Endothelial cell of umbilical vein (primary cell): ENCODE results near the gene NFYA. TPM values are rescaled to one million over a fixed set of nuclear protein-coding genes. Genes with fewer than 3 reads are reported as not detected.

ENCODE experiments used
- BruUV-seq: library from RNA; stranded (reverse); fragments of 400-500 nt; replicated peaks from 2 replicates; lab custom pipeline; 2021; lab: Mats Ljungman, UMichigan
- CTCF ChIA-PET: fragments of 300-600, 350-600 bp; sonication (Branson Sonifier 250); formaldehyde crosslinking; loops from one replicate; lab custom pipeline; 2021; ENCODE audit warnings: antibody characterized with exemption, inconsistent platforms; lab: Charles Lee
- POLR2A ChIA-PET: fragments of 300-600, 350-600 bp; sonication (Branson Sonifier 250); formaldehyde crosslinking; loops from one replicate; lab custom pipeline; 2021; ENCODE audit warnings: antibody characterized with exemption, inconsistent platforms; lab: Charles Lee
- DNase-seq: peaks from one replicate; pipeline ENCODE4 v3.0.0-alpha.2; 2011; ENCODE audit warnings: low read depth, low spot score
- FAIRE-seq: peaks from 2 replicates; lab custom pipeline; 2011; peaks lifted over from hg19 to GRCh38; lab: Jason Lieb, UNC
- H2AFZ ChIP-seq: 2 replicates; pipeline ENCODE4 v1.6.0; 2012; ENCODE audit warnings: low read depth, low read length, control low read depth, inconsistent platforms
- H3K27ac ChIP-seq: 2 replicates; pipeline ENCODE4 v1.5.1; 2011; ENCODE audit warnings: low read depth, mild to moderate bottlenecking, control low read depth, low read length, moderate library complexity; ENCODE audit not compliant: insufficient read depth
- H3K27me3 ChIP-seq, 2 experiments: 2 replicates each; pipeline versions ENCODE4 v1.6.0 to v1.6.1; 2011; ENCODE audit warnings: low read length in 2 of 2, mixed read lengths in 1 of 2; ENCODE audit not compliant: control insufficient read depth in 2 of 2, insufficient read depth in 2 of 2
- H3K36me3 ChIP-seq, 2 experiments: 2 replicates in 1 of 2; 3 replicates in 1 of 2; pipeline ENCODE4 v1.5.1; 2011; ENCODE audit warnings: low read length in 2 of 2, mild to moderate bottlenecking in 1 of 2, moderate library complexity in 1 of 2; ENCODE audit not compliant: control insufficient read depth in 2 of 2, insufficient read depth in 2 of 2; ENCODE audit errors: extremely low read depth in 1 of 2
- H3K4me1 ChIP-seq: 3 replicates; pipeline ENCODE4 v1.5.1; 2011; ENCODE audit warnings: mild to moderate bottlenecking, low read length; ENCODE audit not compliant: control insufficient read depth, insufficient read depth; ENCODE audit errors: extremely low read depth
- H3K4me2 ChIP-seq: 2 replicates; pipeline ENCODE4 v1.6.1; 2011; ENCODE audit warnings: low read length, control low read depth, mixed read lengths; ENCODE audit not compliant: insufficient read depth
- H3K4me3 ChIP-seq, 3 experiments: fragments of 200-600 bp in 1 of 3; sonication (generic), shearing (Covaris generic) in 1 of 3; replicated peaks in 1 of 3; 2 replicates each; pipeline ENCODE4 v1.5.1; 2011 to 2016; ENCODE audit warnings: control low read depth in 3 of 3, low read length in 3 of 3, mild to moderate bottlenecking in 2 of 3, inconsistent platforms in 1 of 3, low read depth in 1 of 3, moderate library complexity in 1 of 3; ENCODE audit not compliant: insufficient read depth in 1 of 3
- H3K79me2 ChIP-seq: 2 replicates; pipeline ENCODE4 v1.6.0; 2012; ENCODE audit warnings: low read length, inconsistent platforms; ENCODE audit not compliant: control insufficient read depth, insufficient read depth
- H3K9ac ChIP-seq: replicated peaks from 2 replicates; pipeline ENCODE3; 2011; ENCODE audit warnings: low read length, control low read depth; ENCODE audit not compliant: insufficient read depth; ENCODE audit errors: extremely low read depth
- H3K9me1 ChIP-seq: replicated peaks from 3 replicates; pipeline ENCODE4 v1.6.0; 2011; ENCODE audit warnings: mild to moderate bottlenecking, low read length; ENCODE audit not compliant: control insufficient read depth, insufficient read depth; ENCODE audit errors: extremely low read depth
- H3K9me3 ChIP-seq: replicated peaks from 2 replicates; pipeline ENCODE4 v1.5.1; 2012; ENCODE audit warnings: low read length, inconsistent platforms; ENCODE audit not compliant: control insufficient read depth, insufficient read depth
- H4K20me1 ChIP-seq: replicated peaks from 2 replicates; pipeline ENCODE3; 2011; ENCODE audit warnings: mild to moderate bottlenecking, low read length; ENCODE audit not compliant: control insufficient read depth, insufficient read depth; ENCODE audit errors: extremely low read depth
- CTCF ChIP-seq, 2 donors: IDR thresholded peaks; 1 replicate in 1 of 2; 2 replicates in 1 of 2; pipeline ENCODE4 v1.5.1; 2011; ENCODE audit warnings: low read length in 2 of 2, mild to moderate bottlenecking in 2 of 2, moderate library complexity in 2 of 2, control low read depth in 1 of 2, inconsistent platforms in 1 of 2, low read depth in 1 of 2; ENCODE audit not compliant: insufficient read depth in 1 of 2; ENCODE audit errors: extremely low read depth in 1 of 2
- EZH2 ChIP-seq: IDR thresholded peaks from 2 replicates; pipeline ENCODE4 v1.6.1; 2012; ENCODE audit warnings: borderline replicate concordance, low read depth, mild to moderate bottlenecking, moderate library complexity, low read length, inconsistent platforms; ENCODE audit not compliant: severe bottlenecking
- FOS ChIP-seq: IDR thresholded peaks from 2 replicates; pipeline ENCODE4 v1.6.1; 2011; ENCODE audit warnings: mild to moderate bottlenecking, low read length, moderate library complexity, borderline replicate concordance; ENCODE audit not compliant: insufficient read depth
- GATA2 ChIP-seq: IDR thresholded peaks from 2 replicates; pipeline ENCODE4 v1.7.0; 2011; ENCODE audit warnings: low read depth, mild to moderate bottlenecking, moderate library complexity, mixed read lengths, low read length; ENCODE audit not compliant: insufficient read length, insufficient read depth
- JUN ChIP-seq: IDR thresholded peaks from 2 replicates; pipeline ENCODE4 v1.6.1; 2011; ENCODE audit warnings: borderline replicate concordance, low read depth; ENCODE audit not compliant: insufficient read length, insufficient read depth
- MAX ChIP-seq: IDR thresholded peaks from 2 replicates; pipeline ENCODE4 v1.6.1; 2011; ENCODE audit not compliant: insufficient read depth, insufficient read length
- MYC ChIP-seq: IDR thresholded peaks from one replicate; pipeline ENCODE4 v1.6.1; 2011; ENCODE audit warnings: mild to moderate bottlenecking, low read depth, low read length
- POLR2A ChIP-seq: IDR thresholded peaks from 2 replicates; pipeline ENCODE4 v1.6.1; 2012; ENCODE audit warnings: low read depth, mild to moderate bottlenecking, control low read depth, low read length
- POLR2AphosphoS5 ChIP-seq: IDR thresholded peaks from 2 replicates; pipeline ENCODE4 v1.6.1; 2012; ENCODE audit warnings: low read depth, mild to moderate bottlenecking, control low read depth, low read length, moderate library complexity; ENCODE audit not compliant: insufficient read depth
- dilution Hi-C: fragments of 300-500 bp; cut with MboI; formaldehyde crosslinking; loops from one replicate; pipeline ENCODE4 v1.15.0; 2019; ENCODE audit warnings: low sequenced_read_pairs; ENCODE audit not compliant: extremely low pct_ligation_motif_present
- intact Hi-C: fragments of 100-400 bp; cut with micrococcal nuclease; formaldehyde crosslinking; loops from one replicate; pipeline ENCODE4 v1.10.0; 2022
- polyA plus RNA-seq, 4 experiments: library from polyadenylated mRNA; depleted of rRNA in 3 of 4; stranded (reverse) in 3 of 4; unstranded in 1 of 4; fragments of >200 nt; gene quantifications; 2 replicates each; pipeline versions ENCODE4 v1.2.1 to v1.2.3, GENCODE V29; 2011 to 2012; ENCODE audit warnings: missing spikeins in 1 of 4
- total RNA-seq: library from RNA; stranded (reverse); gene quantifications from 2 replicates; pipeline ENCODE4 v1.2.3, GENCODE V29; 2021

Gene NFYA
- total and polyA plus RNA-seq, 2 donors (not counting 3 experiments of a cell fraction or from before 2014, with no cell fraction given): 13.1 to 29.0 TPM

- ChIA-PET POLR2A (interaction anchor here (0.6 kb wide), 1 partner anchor 19 kb away, joined by 3 read pairs; no protein-coding TSS in a partner anchor), CTCF (interaction anchor here (0.9 to 2.8 kb wide), 4 partner anchors 18 to 107 kb away, joined by 3 to 13 read pairs (median 9); no protein-coding TSS in a partner anchor)
- Histone ChIP-seq H3K27ac (peak overlapping the region; percentile 96), H3K4me3 (peak overlapping the region in 1 of 3 experiments; percentile 88), H3K79me2 (peaks cover 62% of the 10 kb centered on the region), H3K9me1 (no peaks in the 10 kb centered on the region), H4K20me1 (peaks cover 3% of the 10 kb centered on the region), H3K9me3 (no peaks in the 10 kb centered on the region), H2AFZ (no peak overlapping the region), H3K27me3 (no peaks in the 10 kb centered on the region), H3K4me1 (peaks cover 23% of the 10 kb centered on the region), H3K9ac (peak overlapping the region; percentile 96), H3K36me3 (peaks cover 4 to 5% of the 10 kb centered on the region in 2 experiments), H3K4me2 (peak overlapping the region; percentile 94)
- intact Hi-C loops (loop anchor here (5.0 kb wide), 1 partner anchor 242 kb away; no protein-coding TSS in a partner anchor), dilution Hi-C loops (no loop called here)
- no peak for DNase-seq
- no TSS peak for BruUV-seq
- no peak for FAIRE-seq
- TF ChIP-seq MAX (no peak), POLR2A (peak; percentile 22)
Observed at GRCh38 chr6:41074692-41075436, 2.1 kb downstream of the NFYA start.

GRCh38 chr6:41075651-41076626 is 3.2 kb downstream of the NFYA start:
- ChIA-PET POLR2A (no interaction called here), CTCF (interaction anchor here (0.9 to 2.8 kb wide), 4 partner anchors 17 to 106 kb away, joined by 3 to 13 read pairs (median 9); no protein-coding TSS in a partner anchor)
- Histone ChIP-seq H4K20me1 (peaks cover 3% of the 10 kb centered on the region), H3K4me2 (no peak overlapping the region), H2AFZ (no peak overlapping the region), H3K79me2 (peaks cover 72% of the 10 kb centered on the region), H3K4me3 (no peak overlapping the region), H3K27ac (no peak overlapping the region), H3K9ac (no peak overlapping the region), H3K27me3 (no peaks in the 10 kb centered on the region), H3K4me1 (peaks cover 31% of the 10 kb centered on the region), H3K9me3 (no peaks in the 10 kb centered on the region), H3K36me3 (peaks cover 5 to 8% of the 10 kb centered on the region in 2 experiments), H3K9me1 (no peaks in the 10 kb centered on the region)
- no TSS peak for BruUV-seq
- no peak for TF ChIP-seq POLR2A
- no peak for TF ChIP-seq FOS
- TF ChIP-seq MYC: no peak
- no peak for TF ChIP-seq GATA2
- TF ChIP-seq JUN: no peak
- TF ChIP-seq CTCF (IDR thresholded peaks at IDR 0.05; ENCODE audit: extremely low read depth in 1 of 2, insufficient read depth in 1 of 2, low read depth in 1 of 2, low read length in 2 of 2): no peak
- TF ChIP-seq POLR2AphosphoS5: no peak
- TF ChIP-seq MAX: no peak
- no peak for TF ChIP-seq EZH2
- intact Hi-C loops: no loop called here
- DNase-seq (no peak), FAIRE-seq (no peak)
- dilution Hi-C loops: no loop called here
